OCI-LY1 (cell line): Measurements from ENCODE around the gene CCL27.
A peak's percentile ranks its signal among the peaks of the same experiment; 100 is the strongest.

Experiments
- H2AFZ ChIP-seq: fragments of 200-600 bp; sonication (generic), shearing (Covaris generic); 2 replicates; pipeline ENCODE4 v1.6.0; 2014; ENCODE audit warnings: antibody characterized with exemption, mild to moderate bottlenecking, low read length
- H3F3A ChIP-seq: fragments of 200-600 bp; sonication (generic), shearing (Covaris generic); 2 replicates; pipeline ENCODE4 v1.6.0; 2014; ENCODE audit warnings: mild to moderate bottlenecking, antibody characterized with exemption, low read length, moderate library complexity; ENCODE audit not compliant: insufficient read depth
- H3K27ac ChIP-seq: fragments of 200-600 bp; sonication (generic); 2 replicates; pipeline ENCODE4 v1.5.1; 2014; ENCODE audit warnings: low read length, mixed run types, mild to moderate bottlenecking, low read depth; ENCODE audit not compliant: poor library complexity, severe bottlenecking
- H3K27me3 ChIP-seq: fragments of 200-600 bp; sonication (generic); 2 replicates; pipeline ENCODE4 v1.6.0; 2014; ENCODE audit warnings: antibody characterized with exemption, mild to moderate bottlenecking, low read length, moderate library complexity; ENCODE audit not compliant: insufficient read depth
- H3K36me3 ChIP-seq: fragments of 200-600 bp; sonication (generic); 2 replicates; pipeline ENCODE4 v1.6.1; 2014; ENCODE audit warnings: mild to moderate bottlenecking, antibody characterized with exemption, low read length, moderate library complexity, mixed read lengths; ENCODE audit not compliant: insufficient read depth
- H3K4me1 ChIP-seq: fragments of 200-600 bp; sonication (generic); 2 replicates; pipeline ENCODE4 v1.5.1; 2014; ENCODE audit warnings: mild to moderate bottlenecking, low read length, moderate library complexity; ENCODE audit not compliant: insufficient read depth, severe bottlenecking
- H3K4me2 ChIP-seq: fragments of 200-600 bp; sonication (generic), shearing (Covaris generic); 2 replicates; pipeline ENCODE4 v1.6.1; 2014; ENCODE audit warnings: low read length
- H3K4me3 ChIP-seq: fragments of 200-600 bp; sonication (generic); 2 replicates; pipeline ENCODE4 v1.5.1; 2014; ENCODE audit warnings: low read length, low read depth, mild to moderate bottlenecking, mixed read lengths; ENCODE audit not compliant: poor library complexity, severe bottlenecking
- H3K79me2 ChIP-seq: fragments of 200-600 bp; shearing (Covaris generic); 2 replicates; pipeline ENCODE4 v1.6.1; 2016; ENCODE audit warnings: mixed run types, low read length, mixed read lengths; ENCODE audit not compliant: insufficient read depth
- H3K9ac ChIP-seq: fragments of 200-600 bp; sonication (generic), shearing (Covaris generic); 2 replicates; pipeline ENCODE4 v1.6.1; 2014; ENCODE audit warnings: mild to moderate bottlenecking, low read length, mixed read lengths
- H3K9me2 ChIP-seq: fragments of 200-600 bp; sonication (generic), shearing (Covaris generic); 2 replicates; pipeline ENCODE4 v1.6.1; 2014; ENCODE audit warnings: low read depth, mild to moderate bottlenecking, low read length, mixed read lengths
- H3K9me3 ChIP-seq: fragments of 200-600 bp; shearing (Covaris generic); 2 replicates; pipeline ENCODE4 v1.6.1; 2014; ENCODE audit warnings: low read length, mixed read lengths
- H4K20me1 ChIP-seq: fragments of 200-600 bp; sonication (generic), shearing (Covaris generic); 2 replicates; pipeline ENCODE4 v1.6.0; 2016; ENCODE audit warnings: mild to moderate bottlenecking, low read length; ENCODE audit not compliant: insufficient read depth
- EZH2 ChIP-seq: fragments of 200-600 bp; sonication (generic), shearing (Covaris generic); IDR thresholded peaks from 2 replicates; pipeline ENCODE4 v1.8.0; 2017; ENCODE audit warnings: borderline replicate concordance, mixed run types, mild to moderate bottlenecking, antibody characterized with exemption, low read length, moderate library complexity, mixed read lengths
- TF ChIP-seq, protein P1 (sequence below): fragments of 200-600 bp; sonication (generic), shearing (Covaris generic); IDR thresholded peaks from 2 replicates; pipeline ENCODE4 v1.5.1; 2017; ENCODE audit warnings: mild to moderate bottlenecking, antibody characterized with exemption, low read length, moderate library complexity, mixed read lengths

Gene CCL27

DNA sequence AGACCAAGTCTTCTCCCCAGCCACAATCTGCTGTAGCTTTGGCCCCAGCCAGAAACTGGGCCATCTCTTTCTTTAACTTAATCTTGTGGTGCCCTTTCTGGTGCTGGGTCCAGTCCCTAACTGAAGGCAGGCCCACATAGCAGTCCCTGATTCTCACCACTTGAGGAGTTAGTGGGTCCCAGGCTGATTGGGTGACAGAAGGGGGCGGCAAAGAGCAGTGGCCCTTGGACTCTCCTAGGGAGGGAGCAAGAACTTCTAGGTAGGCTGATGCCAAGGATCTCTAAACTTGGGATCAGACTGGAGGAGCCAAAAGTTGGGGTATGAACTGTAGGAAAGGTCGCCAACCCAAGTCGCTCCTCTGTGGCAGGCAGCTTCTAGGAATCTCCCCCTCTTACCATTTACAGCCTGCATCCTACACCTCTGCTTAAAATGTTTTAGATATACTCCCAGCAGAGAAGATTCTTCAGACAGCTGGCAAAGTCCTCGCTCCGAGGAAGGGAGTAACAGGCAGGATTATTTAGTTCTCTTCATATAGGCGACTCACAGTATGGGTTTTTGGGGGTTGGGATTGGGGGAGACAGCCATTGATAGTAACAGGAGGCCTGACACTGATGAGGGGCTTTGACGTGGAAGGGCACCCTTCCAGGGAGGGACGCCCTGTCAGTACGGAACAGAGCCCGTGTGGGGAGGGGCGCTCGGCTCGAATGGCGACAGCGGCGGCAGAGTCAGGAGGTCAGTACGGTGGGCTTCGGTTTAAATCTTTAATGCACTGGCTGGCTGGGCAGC lies 2.0 kb upstream of the CCL27 start:
- TF ChIP-seq, protein P1, sequence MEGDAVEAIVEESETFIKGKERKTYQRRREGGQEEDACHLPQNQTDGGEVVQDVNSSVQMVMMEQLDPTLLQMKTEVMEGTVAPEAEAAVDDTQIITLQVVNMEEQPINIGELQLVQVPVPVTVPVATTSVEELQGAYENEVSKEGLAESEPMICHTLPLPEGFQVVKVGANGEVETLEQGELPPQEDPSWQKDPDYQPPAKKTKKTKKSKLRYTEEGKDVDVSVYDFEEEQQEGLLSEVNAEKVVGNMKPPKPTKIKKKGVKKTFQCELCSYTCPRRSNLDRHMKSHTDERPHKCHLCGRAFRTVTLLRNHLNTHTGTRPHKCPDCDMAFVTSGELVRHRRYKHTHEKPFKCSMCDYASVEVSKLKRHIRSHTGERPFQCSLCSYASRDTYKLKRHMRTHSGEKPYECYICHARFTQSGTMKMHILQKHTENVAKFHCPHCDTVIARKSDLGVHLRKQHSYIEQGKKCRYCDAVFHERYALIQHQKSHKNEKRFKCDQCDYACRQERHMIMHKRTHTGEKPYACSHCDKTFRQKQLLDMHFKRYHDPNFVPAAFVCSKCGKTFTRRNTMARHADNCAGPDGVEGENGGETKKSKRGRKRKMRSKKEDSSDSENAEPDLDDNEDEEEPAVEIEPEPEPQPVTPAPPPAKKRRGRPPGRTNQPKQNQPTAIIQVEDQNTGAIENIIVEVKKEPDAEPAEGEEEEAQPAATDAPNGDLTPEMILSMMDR = peak; percentile 97
- no peak for TF ChIP-seq EZH2
- H3K27me3 ChIP-seq = no peaks in the 10 kb centered on the region
- no peaks in the 10 kb centered on the region for H3K9me3 ChIP-seq
- H3K4me3 ChIP-seq = peak overlapping the region; percentile 75
- H3F3A ChIP-seq = 0 out of 2 replicates have a peak, but pooled peaks cover 3% of the 10 kb centered on the region
- H3K9ac ChIP-seq = peak overlapping the region; percentile 60
- H3K9me2 ChIP-seq = no peaks in the 10 kb centered on the region
- no peaks in the 10 kb centered on the region for H3K79me2 ChIP-seq
- no peaks in the 10 kb centered on the region for H4K20me1 ChIP-seq
- peak overlapping the region; percentile 1 for H3K27ac ChIP-seq
- no peak overlapping the region for H2AFZ ChIP-seq
- peaks cover 10% of the 10 kb centered on the region for H3K4me1 ChIP-seq
- H3K4me2 ChIP-seq = peak overlapping the region; percentile 80
- no peaks in the 10 kb centered on the region for H3K36me3 ChIP-seq

DNA sequence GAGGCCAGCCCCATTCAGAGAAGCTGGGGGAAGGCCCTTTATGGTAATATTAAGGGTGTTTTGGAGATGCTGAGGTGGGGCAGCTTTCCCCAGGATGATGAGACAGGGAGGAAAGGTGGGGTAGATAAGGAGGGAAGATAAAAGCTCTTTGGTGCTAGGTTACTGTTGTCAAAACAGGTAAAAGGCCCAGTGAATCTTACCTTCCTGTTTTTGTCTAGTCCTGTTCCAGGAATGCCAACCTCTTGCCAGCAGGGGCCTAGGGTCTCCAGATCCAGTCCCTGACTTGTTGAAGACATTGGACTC lies 797 bp upstream of the CCL27 start:
- H3K4me1 ChIP-seq = peaks cover 10% of the 10 kb centered on the region
- 0 out of 2 replicates have a peak, but pooled peaks cover 3% of the 10 kb centered on the region for H3F3A ChIP-seq
- H3K9ac ChIP-seq = no peak overlapping the region
- H3K27ac ChIP-seq = no peak overlapping the region
- H3K36me3 ChIP-seq = no peaks in the 10 kb centered on the region
- no peaks in the 10 kb centered on the region for H3K9me2 ChIP-seq
- H3K79me2 ChIP-seq = no peaks in the 10 kb centered on the region
- H3K9me3 ChIP-seq = no peaks in the 10 kb centered on the region
- H3K27me3 ChIP-seq = no peaks in the 10 kb centered on the region
- TF ChIP-seq EZH2 = no peak
- TF ChIP-seq, protein P1 = no peak
- no peak overlapping the region for H2AFZ ChIP-seq
- no peak overlapping the region for H3K4me2 ChIP-seq
- no peak overlapping the region for H3K4me3 ChIP-seq
- H4K20me1 ChIP-seq = no peaks in the 10 kb centered on the region

DNA sequence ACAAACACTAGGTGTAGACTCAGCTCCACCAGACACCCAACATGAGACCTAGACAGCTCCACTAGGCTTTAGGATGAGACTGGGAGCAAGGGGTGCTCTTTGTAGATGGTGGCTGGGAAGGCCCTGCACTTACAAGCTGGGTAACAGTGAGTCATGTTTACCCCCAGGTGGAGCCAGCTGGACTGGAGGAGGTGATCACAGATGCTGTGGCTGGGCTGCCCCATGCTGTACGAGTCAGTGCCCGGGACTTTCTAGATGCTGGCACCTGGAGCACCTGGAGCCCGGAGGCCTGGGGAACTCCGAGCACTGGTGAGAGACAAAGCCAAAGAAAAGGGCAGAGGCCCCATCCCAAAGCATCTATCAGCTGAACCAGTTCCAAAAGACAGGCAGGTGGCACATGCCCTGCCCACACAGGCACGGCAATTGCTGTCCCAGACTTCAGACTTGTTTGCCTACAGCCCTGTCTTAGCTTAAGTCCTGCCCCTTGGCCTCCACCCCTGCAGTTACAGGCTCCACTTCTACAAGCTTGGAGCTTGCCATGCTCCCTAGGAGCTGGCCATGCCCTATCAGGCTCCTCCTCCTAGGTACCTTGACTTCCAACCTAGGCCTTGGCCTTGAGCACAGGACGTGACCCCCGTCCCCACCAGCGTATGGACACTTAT lies 2.7 kb downstream of the CCL27 start:
- Histone ChIP-seq H3K4me3 (no peak overlapping the region), H3K27ac (no peak overlapping the region), H2AFZ (no peak overlapping the region), H3K4me2 (no peak overlapping the region), H3K4me1 (peaks cover 3% of the 10 kb centered on the region), H3K79me2 (no peaks in the 10 kb centered on the region), H3K9me3 (no peaks in the 10 kb centered on the region), H3F3A (0 out of 2 replicates have a peak, but pooled peaks cover 3% of the 10 kb centered on the region), H3K9ac (no peak overlapping the region), H3K9me2 (no peaks in the 10 kb centered on the region), H3K36me3 (no peaks in the 10 kb centered on the region), H3K27me3 (no peaks in the 10 kb centered on the region; the same call in 1 of the 2 replicates), H4K20me1 (no peaks in the 10 kb centered on the region)
- TF ChIP-seq, protein P1 = no peak
